ENCODE results near the gene TNS3.

The TNS3 gene

DNA sequence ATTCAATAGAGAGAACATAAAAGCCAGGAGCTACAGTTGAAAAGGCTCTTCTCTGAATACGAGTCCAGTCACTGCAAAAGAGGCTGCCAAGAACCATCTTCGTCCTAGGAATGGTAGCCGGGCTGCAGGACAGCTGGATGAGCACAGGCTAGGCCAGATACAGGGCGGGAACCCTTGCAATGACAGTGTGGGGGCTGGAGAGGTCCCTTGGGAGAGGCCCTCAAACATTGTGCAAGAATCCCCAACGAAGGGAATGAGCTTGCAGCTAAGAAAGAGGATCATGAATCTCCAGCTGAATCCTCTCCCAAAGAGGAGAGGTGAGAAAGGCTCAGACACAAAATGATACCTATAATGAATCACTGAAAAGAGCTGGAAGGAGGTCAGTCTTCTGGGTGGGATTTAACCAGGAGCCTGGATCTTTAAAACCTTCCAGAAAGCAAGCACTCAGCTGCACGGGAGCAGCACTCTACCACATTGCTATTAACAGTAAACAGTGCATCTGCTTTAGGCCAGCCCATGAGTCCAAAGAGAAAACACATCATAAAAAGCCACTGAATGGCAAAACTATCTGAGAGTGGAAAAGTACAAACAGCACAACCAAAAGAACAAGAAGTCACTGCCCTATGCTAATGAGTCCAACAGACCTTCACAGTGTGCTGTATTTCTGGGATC is 287.9 kb downstream of the TNS3 start:
- no peak for DNase-seq (ENCODE audit: low read depth)
- TF ChIP-seq, protein P1, sequence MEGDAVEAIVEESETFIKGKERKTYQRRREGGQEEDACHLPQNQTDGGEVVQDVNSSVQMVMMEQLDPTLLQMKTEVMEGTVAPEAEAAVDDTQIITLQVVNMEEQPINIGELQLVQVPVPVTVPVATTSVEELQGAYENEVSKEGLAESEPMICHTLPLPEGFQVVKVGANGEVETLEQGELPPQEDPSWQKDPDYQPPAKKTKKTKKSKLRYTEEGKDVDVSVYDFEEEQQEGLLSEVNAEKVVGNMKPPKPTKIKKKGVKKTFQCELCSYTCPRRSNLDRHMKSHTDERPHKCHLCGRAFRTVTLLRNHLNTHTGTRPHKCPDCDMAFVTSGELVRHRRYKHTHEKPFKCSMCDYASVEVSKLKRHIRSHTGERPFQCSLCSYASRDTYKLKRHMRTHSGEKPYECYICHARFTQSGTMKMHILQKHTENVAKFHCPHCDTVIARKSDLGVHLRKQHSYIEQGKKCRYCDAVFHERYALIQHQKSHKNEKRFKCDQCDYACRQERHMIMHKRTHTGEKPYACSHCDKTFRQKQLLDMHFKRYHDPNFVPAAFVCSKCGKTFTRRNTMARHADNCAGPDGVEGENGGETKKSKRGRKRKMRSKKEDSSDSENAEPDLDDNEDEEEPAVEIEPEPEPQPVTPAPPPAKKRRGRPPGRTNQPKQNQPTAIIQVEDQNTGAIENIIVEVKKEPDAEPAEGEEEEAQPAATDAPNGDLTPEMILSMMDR (IDR thresholded peaks at IDR 0.05; ENCODE audit: low read depth, low read length, missing control alignments), result no peak
- no peak overlapping the region for H3K4me3 ChIP-seq (ENCODE audit: low read depth, low read length)

DNA sequence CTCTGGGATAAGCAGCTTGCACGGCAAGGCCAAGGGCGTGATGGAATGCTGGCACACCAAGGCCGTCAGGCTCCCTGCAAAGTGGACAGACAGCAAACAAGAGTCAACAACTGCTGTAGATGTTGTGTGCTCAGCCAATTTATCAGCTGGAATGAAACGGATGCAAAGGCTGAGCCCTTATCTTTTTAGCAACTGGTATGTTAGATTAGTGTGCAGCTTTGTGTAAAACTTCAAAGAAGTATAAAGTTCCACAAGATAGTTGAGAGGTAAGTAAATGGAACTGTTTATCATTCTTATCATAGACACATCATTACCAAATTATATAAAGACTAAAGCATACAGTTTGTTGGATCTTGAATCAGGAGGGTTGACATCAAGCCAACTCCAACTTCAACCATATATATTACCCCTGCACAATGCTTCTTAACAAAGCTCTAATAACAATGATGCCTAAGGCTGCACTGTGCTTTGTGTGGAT is 289.0 kb downstream of the TNS3 start:
- no peak for DNase-seq (ENCODE audit: low read depth)
- TF ChIP-seq, protein P1 (IDR thresholded peaks at IDR 0.05; ENCODE audit: low read depth, low read length, missing control alignments), result no peak
- H3K4me3 ChIP-seq (ENCODE audit: low read depth, low read length), result no peak overlapping the region

DNA sequence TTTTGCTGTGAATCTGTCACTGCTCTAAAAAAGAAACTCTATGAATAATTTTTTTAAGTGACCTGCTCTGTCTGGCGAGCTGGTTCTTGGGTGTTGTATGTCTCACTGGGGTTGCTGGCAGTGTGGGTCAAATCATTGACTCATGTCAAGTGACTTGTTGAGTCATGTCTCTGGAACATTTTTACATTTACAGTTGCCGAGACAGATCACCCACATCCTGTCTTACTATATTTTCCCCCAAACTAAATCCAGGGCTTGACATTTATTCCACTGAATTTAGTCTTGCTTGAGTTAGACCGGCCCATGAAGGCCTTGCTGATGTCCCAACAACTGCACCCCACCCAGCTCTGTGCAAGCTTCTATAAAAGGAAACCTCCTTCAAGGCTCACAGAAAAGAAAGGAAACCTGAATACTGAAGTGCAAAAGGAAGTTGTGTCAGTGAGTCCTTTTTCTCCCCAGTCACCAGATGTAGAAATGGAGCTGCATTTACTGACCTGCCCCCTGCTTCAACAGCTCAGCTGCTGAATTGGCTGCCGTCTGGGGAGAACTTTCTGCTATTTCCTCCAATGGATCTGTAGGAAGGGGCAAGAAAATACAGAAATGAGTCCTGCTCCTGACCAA is 290.3 kb downstream of the TNS3 start:
- no peak overlapping the region for H3K4me3 ChIP-seq (ENCODE audit: low read depth, low read length)
- TF ChIP-seq, protein P1 (IDR thresholded peaks at IDR 0.05; ENCODE audit: low read depth, low read length, missing control alignments), result no peak
- DNase-seq (ENCODE audit: low read depth), result peak; percentile 59

DNA sequence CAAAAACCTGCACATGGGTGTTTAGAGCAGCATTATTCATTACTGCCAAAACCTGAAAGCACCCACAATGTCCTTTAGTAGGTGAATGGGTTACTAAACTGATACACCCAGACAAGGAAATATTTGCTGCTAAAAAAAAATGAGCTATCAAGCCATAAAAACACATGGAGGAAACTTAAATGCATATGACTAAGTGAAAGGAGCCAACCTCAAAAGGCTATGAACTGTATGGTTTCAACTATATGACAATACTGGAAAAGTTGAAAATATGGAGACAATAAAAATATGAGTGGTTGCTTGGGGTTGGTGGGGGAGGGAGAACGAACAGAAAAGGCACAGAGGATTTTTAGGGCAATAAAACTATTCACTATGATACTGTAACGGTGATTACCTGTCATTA is 291.0 kb downstream of the TNS3 start:
- H3K4me3 ChIP-seq (ENCODE audit: low read depth, low read length), result no peak overlapping the region
- TF ChIP-seq, protein P1 (IDR thresholded peaks at IDR 0.05; ENCODE audit: low read depth, low read length, missing control alignments), result no peak
- no peak for DNase-seq (ENCODE audit: low read depth)

DNA sequence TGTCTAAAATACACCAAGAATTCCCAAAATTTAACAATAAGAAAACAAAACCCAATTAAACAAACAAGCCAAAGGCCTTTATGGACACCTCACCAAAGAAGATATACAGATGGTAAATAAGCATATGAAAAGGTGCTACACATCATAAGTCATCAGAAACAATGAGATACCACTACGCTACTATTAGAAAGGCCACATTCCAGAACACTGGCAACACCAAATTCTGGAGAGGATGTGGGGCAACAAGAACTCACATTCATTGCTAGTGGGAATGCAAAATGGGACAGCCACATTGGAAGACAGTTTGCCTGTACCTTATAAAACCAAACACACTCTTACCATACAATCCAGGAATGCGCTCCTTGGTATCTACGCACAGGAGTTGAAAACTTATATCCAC is 291.4 kb downstream of the TNS3 start:
- DNase-seq (ENCODE audit: low read depth), result no peak
- no peak overlapping the region for H3K4me3 ChIP-seq (ENCODE audit: low read depth, low read length)
- TF ChIP-seq, protein P1 (IDR thresholded peaks at IDR 0.05; ENCODE audit: low read depth, low read length, missing control alignments), result no peak

DNA sequence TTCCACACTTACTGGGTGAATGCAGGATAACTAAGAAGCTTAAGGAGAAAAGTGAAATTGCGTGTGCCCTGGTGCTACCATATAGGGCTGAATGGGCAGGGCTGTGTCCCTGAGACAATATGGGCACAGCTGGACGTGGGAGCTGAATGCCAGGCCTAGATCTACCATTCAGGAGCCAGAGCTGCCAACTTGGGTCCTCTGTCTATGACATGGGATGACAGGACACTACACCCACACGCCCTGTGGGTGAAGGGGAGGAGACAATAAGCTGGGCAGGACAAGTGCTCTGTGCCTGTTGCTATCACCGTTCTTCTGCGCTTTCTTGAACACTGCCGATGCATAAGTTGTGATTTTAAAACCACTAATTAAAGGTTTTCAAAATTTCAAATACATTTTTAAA is 293.9 kb downstream of the TNS3 start:
- TF ChIP-seq, protein P1 (IDR thresholded peaks at IDR 0.05; ENCODE audit: low read depth, low read length, missing control alignments), result no peak
- no peak overlapping the region for H3K4me3 ChIP-seq (ENCODE audit: low read depth, low read length)
- DNase-seq (ENCODE audit: low read depth), result no peak
